ENCODE measurements around the gene PARD3B. TPM values are rescaled to one million over a fixed set of nuclear protein-coding genes. Genes with fewer than 3 reads are reported as not detected.

Gene PARD3B
- total and polyA plus RNA-seq, 2 of the 8 experiments (the other 6 are each of a cell fraction or from before 2014, with no cell fraction given): 1.2 to 5.7 TPM

DNA sequence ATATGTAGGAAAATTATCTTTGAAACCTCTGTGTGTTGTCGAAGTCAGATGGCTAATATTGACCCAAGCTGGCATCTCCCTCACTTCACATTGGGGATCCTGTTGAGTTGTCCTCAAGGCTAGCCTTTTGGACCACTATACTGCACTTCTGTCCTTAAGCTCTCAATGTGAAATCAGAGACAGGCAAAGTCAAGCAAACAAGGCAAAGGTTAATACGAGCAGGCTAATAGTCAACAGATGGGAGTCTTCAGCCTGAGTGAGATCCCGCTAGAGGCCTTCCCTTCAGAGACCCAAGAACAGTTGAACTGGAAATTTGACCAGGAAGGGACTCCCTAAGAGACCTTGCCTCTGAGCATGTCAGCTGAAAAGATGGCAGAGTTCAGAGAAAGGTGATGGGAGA, 475.4 kb downstream of the PARD3B start (continued):
- TF ChIP-seq RNF2 (IDR thresholded peaks at IDR 0.05; ENCODE audit: borderline replicate concordance, low read depth, low read length, missing control alignments, poor library complexity, severe bottlenecking) (no peak), NRF1 (IDR thresholded peaks at IDR 0.05; ENCODE audit: low read depth, low read length) (no peak), KDM4A (IDR thresholded peaks at IDR 0.05; ENCODE audit: low read depth, low read length, severe bottlenecking) (no peak)

Measured in H1 (cell line).